ENCODE results near the gene LSMEM2. TPM values are rescaled to one million over a fixed set of nuclear protein-coding genes. Genes with fewer than 3 reads are reported as not detected.

Gene LSMEM2
- total and polyA plus RNA-seq, 9 of the 15 experiments (the other 6 are each of a cell fraction or from before 2014, with no cell fraction given): not detected

DNA sequence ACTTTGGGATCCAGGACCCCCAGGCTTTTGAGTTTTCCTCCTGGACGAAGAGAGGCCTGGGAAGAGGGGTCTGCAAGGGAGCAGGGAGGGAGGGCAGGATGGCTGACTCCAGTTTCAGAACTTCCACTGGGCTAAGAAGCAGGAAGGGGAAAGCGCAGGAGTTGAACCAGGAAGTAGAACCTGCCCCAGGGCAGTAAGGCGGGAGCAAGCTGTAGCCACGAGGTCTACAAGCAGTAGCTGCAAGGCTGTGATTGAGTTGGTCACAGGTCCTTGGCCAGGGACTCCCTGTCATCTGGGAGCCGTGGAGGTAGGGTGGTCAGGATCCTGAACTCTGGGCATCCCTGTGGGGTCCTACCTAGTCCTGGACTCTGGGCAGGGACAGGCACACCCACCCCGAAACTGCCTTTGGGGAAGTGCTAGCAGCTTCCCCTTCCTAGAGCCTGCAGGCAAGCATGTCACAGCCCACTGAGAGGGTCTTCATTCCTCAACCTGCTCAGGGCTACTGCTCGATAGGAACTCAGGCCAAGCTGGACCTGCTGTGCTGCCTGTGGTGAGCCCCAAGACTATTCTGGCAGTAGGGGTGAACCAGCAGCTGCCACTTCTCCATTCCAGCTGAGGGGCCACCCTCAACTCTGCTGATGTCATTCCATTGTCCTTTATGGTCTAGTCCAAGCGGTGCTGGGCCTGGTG, 48.6 kb upstream of the LSMEM2 start:
- no peaks in the 10 kb centered on the region for H3K9me3 ChIP-seq (replicated peaks; ENCODE audit: control insufficient read depth, insufficient read depth, low read depth, low read length)
- CTCF ChIA-PET (ENCODE audit: low intra/inter-chr PET ratio): no interaction called here

More for the DNA sequence above, 48.6 kb upstream of the LSMEM2 start:
- no TSS peak for BruUV-seq (replicated peaks)
- no peaks in the 10 kb centered on the region for H3K27me3 ChIP-seq (ENCODE audit: control insufficient read depth in 2 of 2, insufficient read depth in 2 of 2, low read length in 2 of 2)
- no peaks in the 10 kb centered on the region for H3K9me1 ChIP-seq (ENCODE audit: control insufficient read depth, insufficient read depth, low read length)
- no peaks in the 10 kb centered on the region for H3K36me3 ChIP-seq (ENCODE audit: control insufficient read depth, insufficient read depth, low read length)
- DNase-seq (ENCODE audit: extremely low read depth in 1 of 4, low spot score in 3 of 4) (no peak), ATAC-seq (no peak), FAIRE-seq (no peak)
- H3K4me1 ChIP-seq (replicated peaks in 1 of 2; ENCODE audit: control insufficient read depth in 2 of 2, insufficient read depth in 2 of 2, low read length in 2 of 2): peaks cover 29 to 61% of the 10 kb centered on the region in 2 experiments
- 83% methylated on average over 5 of the region's 8 CpGs for WGBS (ENCODE audit: insufficient coverage, low coverage, missing lambda C conversion rate)
- no peak overlapping the region for H3K4me2 ChIP-seq (ENCODE audit: insufficient read depth, low read length)
- H3K27ac ChIP-seq (ENCODE audit: extremely low read depth, low read depth, low read length): no peak overlapping the region
- 0 out of 2 replicates have a peak overlapping the region, but pooled peaks have one; percentile 16 for H2AFZ ChIP-seq (ENCODE audit: low read depth, low read length)
- H4K20me1 ChIP-seq (replicated peaks; ENCODE audit: control insufficient read depth, insufficient read depth, low read length): no peaks in the 10 kb centered on the region
- no peaks in the 10 kb centered on the region for H3K79me2 ChIP-seq (ENCODE audit: control insufficient read depth, insufficient read depth, low read length)
- intact Hi-C loops (cut with micrococcal nuclease): no loop called here
- peak; percentile 58; the same call in 1 of the 2 replicates for TF ChIP-seq NR2C1 (IDR thresholded peaks at IDR 0.05)
- peak; percentile 42; the same call in 1 of the 2 replicates for TF ChIP-seq NR2C1 (tag; IDR thresholded peaks at IDR 0.05)
- no peak for TF ChIP-seq EZH2 (IDR thresholded peaks at IDR 0.05; ENCODE audit: borderline replicate concordance, low read depth, low read length)
- no peak for TF ChIP-seq MBD1 (CRISPR knock-in tag; IDR thresholded peaks at IDR 0.05)
- TF ChIP-seq SETDB1 (IDR thresholded peaks at IDR 0.05; ENCODE audit: low read length): no peak
- peak; percentile 63 to 67 for TF ChIP-seq E2F6 (IDR thresholded peaks at IDR 0.05; ENCODE audit: borderline replicate concordance in 1 of 2, extremely low read depth in 1 of 2, insufficient read depth in 1 of 2, insufficient read length in 1 of 2, low read depth in 1 of 2, low read length in 1 of 2, poor library complexity in 1 of 2, severe bottlenecking in 1 of 2)
- TF ChIP-seq ZMIZ1 (IDR thresholded peaks at IDR 0.05; ENCODE audit: low read depth in 2 of 2, low read length in 2 of 2): no peak
- TF ChIP-seq FOXA1 (IDR thresholded peaks at IDR 0.05; ENCODE audit: borderline replicate concordance): no peak
- TF ChIP-seq DIDO1 (tag; IDR thresholded peaks at IDR 0.05; ENCODE audit: low read depth): no peak
- TF ChIP-seq NR2C2 (CRISPR knock-in tag; IDR thresholded peaks at IDR 0.05): no peak
- TF ChIP-seq NR2C2 (tag; IDR thresholded peaks at IDR 0.05): 0 out of 2 replicates have a peak, but pooled peaks have one; percentile 17
- TF ChIP-seq, protein P1, sequence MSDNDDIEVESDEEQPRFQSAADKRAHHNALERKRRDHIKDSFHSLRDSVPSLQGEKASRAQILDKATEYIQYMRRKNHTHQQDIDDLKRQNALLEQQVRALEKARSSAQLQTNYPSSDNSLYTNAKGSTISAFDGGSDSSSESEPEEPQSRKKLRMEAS (CRISPR knock-in tag; IDR thresholded peaks at IDR 0.05): 0 out of 2 replicates have a peak, but pooled peaks have one; percentile 11
- no peak for TF ChIP-seq HNRNPL (IDR thresholded peaks at IDR 0.05; ENCODE audit: low read depth, low read length)
- POLR2A ChIA-PET: interaction anchor here (0.6 to 1.4 kb wide), 2 partner anchors 11 to 51 kb away, joined by 4 to 5 read pairs; no protein-coding TSS in a partner anchor
- no peak overlapping the region for H3K4me3 ChIP-seq
- in situ Hi-C loops (cut with MboI): no loop called here
- peak overlapping the region in 1 of 2 experiments; percentile 43; a peak in 2 of 4 replicates for H3K9ac ChIP-seq (ENCODE audit: insufficient read depth in 1 of 2, low read depth in 2 of 2, low read length in 2 of 2)
